ENCODE measurements around the gene ERC1.

Gene ERC1

GRCh38 chr12:1418144-1418543 lies 427.1 kb downstream of the ERC1 start:
- no peaks in the 10 kb centered on the region for H3K36me3 ChIP-seq
- no peak for TF ChIP-seq CTCF (IDR thresholded peaks at IDR 0.05; ENCODE audit: low read depth, low read length)
- DNase-seq = no peak

GRCh38 chr12:1419849-1420371 lies 428.9 kb downstream of the ERC1 start:
- Histone ChIP-seq H3K4me3 (ENCODE audit: low read depth, low read length) (no peak overlapping the region), H3K9me3 (ENCODE audit: severe bottlenecking) (peaks cover 3% of the 10 kb centered on the region), H3K27me3 (ENCODE audit: insufficient read depth, low read depth, severe bottlenecking) (no peaks in the 10 kb centered on the region), H3K27ac (no peak overlapping the region), H3K36me3 (no peaks in the 10 kb centered on the region)
- TF ChIP-seq CTCF (IDR thresholded peaks at IDR 0.05; ENCODE audit: low read depth, low read length) = no peak
- no peak for DNase-seq

More at GRCh38 chr12:1418144-1418543, 427.1 kb downstream of the ERC1 start:
- H3K27ac ChIP-seq = no peak overlapping the region
- peaks cover 3% of the 10 kb centered on the region for H3K9me3 ChIP-seq (ENCODE audit: severe bottlenecking)
- no peaks in the 10 kb centered on the region for H3K27me3 ChIP-seq (ENCODE audit: insufficient read depth, low read depth, severe bottlenecking)
- no peak overlapping the region for H3K4me3 ChIP-seq (ENCODE audit: low read depth, low read length)

- no peaks in the 10 kb centered on the region for H3K27me3 ChIP-seq (ENCODE audit: insufficient read depth, low read depth, severe bottlenecking)
- H3K27ac ChIP-seq = no peak overlapping the region
- no peaks in the 10 kb centered on the region for H3K36me3 ChIP-seq
- TF ChIP-seq CTCF (IDR thresholded peaks at IDR 0.05; ENCODE audit: low read depth, low read length) = no peak
- no peak overlapping the region for H3K4me3 ChIP-seq (ENCODE audit: low read depth, low read length)
- H3K9me3 ChIP-seq (ENCODE audit: severe bottlenecking) = peaks cover 3% of the 10 kb centered on the region
- no peak for DNase-seq
These were observed 430.2 kb downstream of the ERC1 start for GRCh38 chr12:1421091-1421846.

- H3K9me3 ChIP-seq (ENCODE audit: severe bottlenecking) = peaks cover 3% of the 10 kb centered on the region
These were observed 431.7 kb downstream of the ERC1 start for GRCh38 chr12:1422604-1423315.

GRCh38 chr12:1424674-1425395 lies 433.8 kb downstream of the ERC1 start:
- Histone ChIP-seq H3K27ac (no peak overlapping the region), H3K36me3 (no peaks in the 10 kb centered on the region), H3K27me3 (ENCODE audit: insufficient read depth, low read depth, severe bottlenecking) (no peaks in the 10 kb centered on the region), H3K4me3 (ENCODE audit: low read depth, low read length) (no peak overlapping the region), H3K9me3 (ENCODE audit: severe bottlenecking) (peaks cover 3% of the 10 kb centered on the region)
- DNase-seq = no peak
- TF ChIP-seq CTCF (IDR thresholded peaks at IDR 0.05; ENCODE audit: low read depth, low read length) = no peak

More at GRCh38 chr12:1422604-1423315, 431.7 kb downstream of the ERC1 start:
- Histone ChIP-seq H3K4me3 (ENCODE audit: low read depth, low read length) (no peak overlapping the region), H3K36me3 (no peaks in the 10 kb centered on the region), H3K27ac (no peak overlapping the region), H3K27me3 (ENCODE audit: insufficient read depth, low read depth, severe bottlenecking) (no peaks in the 10 kb centered on the region)
- DNase-seq = no peak
- no peak for TF ChIP-seq CTCF (IDR thresholded peaks at IDR 0.05; ENCODE audit: low read depth, low read length)

All from WERI-Rb-1 (cell line).